Measurements from ENCODE around the gene GRIA1.

Gene GRIA1

GRCh38 chr5:153491038-153491744 lies 721 bp downstream of the GRIA1 start:
- in situ Hi-C loops (cut with MboI; ENCODE audit: low pct_unique_long_range_greater_than_20kb, low sequenced_read_pairs): no loop called here
- no peak for DNase-seq

GRCh38 chr5:153491856-153492255 lies 1.4 kb downstream of the GRIA1 start:
- no peak for DNase-seq
- in situ Hi-C loops (cut with MboI; ENCODE audit: low pct_unique_long_range_greater_than_20kb, low sequenced_read_pairs): no loop called here

- DNase-seq: peak; percentile 57
These were observed 6.4 kb downstream of the GRIA1 start for GRCh38 chr5:153496835-153497234.

GRCh38 chr5:153498516-153498915 lies 8.0 kb downstream of the GRIA1 start:
- no peak for DNase-seq
- in situ Hi-C loops (cut with MboI; ENCODE audit: low pct_unique_long_range_greater_than_20kb, low sequenced_read_pairs): no loop called here

More at GRCh38 chr5:153496835-153497234, 6.4 kb downstream of the GRIA1 start:
- in situ Hi-C loops (cut with MboI; ENCODE audit: low pct_unique_long_range_greater_than_20kb, low sequenced_read_pairs): no loop called here

- in situ Hi-C loops (cut with MboI; ENCODE audit: low pct_unique_long_range_greater_than_20kb, low sequenced_read_pairs): loop anchor here (25.0 kb wide), 1 partner anchor 462 kb away; no protein-coding TSS in a partner anchor
- DNase-seq: no peak
These were observed 9.7 kb downstream of the GRIA1 start for GRCh38 chr5:153500178-153500577.

- in situ Hi-C loops (cut with MboI; ENCODE audit: low pct_unique_long_range_greater_than_20kb, low sequenced_read_pairs): loop anchor here (25.0 kb wide), 1 partner anchor 458 kb away; no protein-coding TSS in a partner anchor
- no peak for DNase-seq
These were observed 14.3 kb downstream of the GRIA1 start for GRCh38 chr5:153504726-153505125.

GRCh38 chr5:153508700-153509099 lies 18.2 kb downstream of the GRIA1 start:
- in situ Hi-C loops (cut with MboI; ENCODE audit: low pct_unique_long_range_greater_than_20kb, low sequenced_read_pairs): loop anchor here (25.0 kb wide), 1 partner anchor 454 kb away; no protein-coding TSS in a partner anchor
- no peak for DNase-seq

GRCh38 chr5:153511622-153512021 lies 21.2 kb downstream of the GRIA1 start:
- in situ Hi-C loops (cut with MboI; ENCODE audit: low pct_unique_long_range_greater_than_20kb, low sequenced_read_pairs): loop anchor here (25.0 kb wide), 1 partner anchor 451 kb away; no protein-coding TSS in a partner anchor

GRCh38 chr5:153513156-153513555 lies 22.7 kb downstream of the GRIA1 start:
- DNase-seq: no peak
- in situ Hi-C loops (cut with MboI; ENCODE audit: low pct_unique_long_range_greater_than_20kb, low sequenced_read_pairs): loop anchor here (25.0 kb wide), 1 partner anchor 449 kb away; no protein-coding TSS in a partner anchor

More at GRCh38 chr5:153511622-153512021, 21.2 kb downstream of the GRIA1 start:
- no peak for DNase-seq

- in situ Hi-C loops (cut with MboI; ENCODE audit: low pct_unique_long_range_greater_than_20kb, low sequenced_read_pairs): loop anchor here (25.0 kb wide), 1 partner anchor 447 kb away; no protein-coding TSS in a partner anchor
- no peak for DNase-seq
These were observed 24.8 kb downstream of the GRIA1 start for GRCh38 chr5:153515301-153515700.

GRCh38 chr5:153516504-153517240 lies 26.2 kb downstream of the GRIA1 start:
- in situ Hi-C loops (cut with MboI; ENCODE audit: low pct_unique_long_range_greater_than_20kb, low sequenced_read_pairs): loop anchor here (25.0 kb wide), 1 partner anchor 446 kb away; no protein-coding TSS in a partner anchor
- no peak for DNase-seq

GRCh38 chr5:153517241-153517611 lies 26.8 kb downstream of the GRIA1 start:
- DNase-seq: no peak
- in situ Hi-C loops (cut with MboI; ENCODE audit: low pct_unique_long_range_greater_than_20kb, low sequenced_read_pairs): loop anchor here (25.0 kb wide), 1 partner anchor 445 kb away; no protein-coding TSS in a partner anchor

- DNase-seq: no peak
- in situ Hi-C loops (cut with MboI; ENCODE audit: low pct_unique_long_range_greater_than_20kb, low sequenced_read_pairs): loop anchor here (25.0 kb wide), 1 partner anchor 442 kb away; no protein-coding TSS in a partner anchor
These were observed 29.7 kb downstream of the GRIA1 start for GRCh38 chr5:153520137-153520536.

- in situ Hi-C loops (cut with MboI; ENCODE audit: low pct_unique_long_range_greater_than_20kb, low sequenced_read_pairs): loop anchor here (25.0 kb wide), 1 partner anchor 441 kb away; no protein-coding TSS in a partner anchor
- DNase-seq: no peak
These were observed 30.5 kb downstream of the GRIA1 start for GRCh38 chr5:153520952-153521351.

- in situ Hi-C loops (cut with MboI; ENCODE audit: low pct_unique_long_range_greater_than_20kb, low sequenced_read_pairs): loop anchor here (25.0 kb wide), 1 partner anchor 439 kb away; no protein-coding TSS in a partner anchor
- no peak for DNase-seq
These were observed 32.7 kb downstream of the GRIA1 start for GRCh38 chr5:153523211-153523610.

GRCh38 chr5:153523831-153524230 lies 33.4 kb downstream of the GRIA1 start:
- no peak for DNase-seq
- in situ Hi-C loops (cut with MboI; ENCODE audit: low pct_unique_long_range_greater_than_20kb, low sequenced_read_pairs): loop anchor here (25.0 kb wide), 1 partner anchor 438 kb away; no protein-coding TSS in a partner anchor

- in situ Hi-C loops (cut with MboI; ENCODE audit: low pct_unique_long_range_greater_than_20kb, low sequenced_read_pairs): no loop called here
- no peak for DNase-seq
These were observed 35.1 kb downstream of the GRIA1 start for GRCh38 chr5:153525536-153525935.

GRCh38 chr5:153530357-153531143 lies 40.1 kb downstream of the GRIA1 start:
- DNase-seq: no peak
- in situ Hi-C loops (cut with MboI; ENCODE audit: low pct_unique_long_range_greater_than_20kb, low sequenced_read_pairs): no loop called here

- in situ Hi-C loops (cut with MboI; ENCODE audit: low pct_unique_long_range_greater_than_20kb, low sequenced_read_pairs): no loop called here
- DNase-seq: no peak
These were observed 43.1 kb downstream of the GRIA1 start for GRCh38 chr5:153533546-153533945.

Data from KBM-7 (cell line).